Fibroblast of skin of left biceps (primary cell): ENCODE measurements around the gene ZFYVE27.

Experiments used
- DNase-seq, 2 experiments: peaks; one replicate each; pipeline ENCODE4 v3.0.0-alpha.2; 2013; ENCODE audit warnings: low read depth in 2 of 2

ZFYVE27 gene

DNA sequence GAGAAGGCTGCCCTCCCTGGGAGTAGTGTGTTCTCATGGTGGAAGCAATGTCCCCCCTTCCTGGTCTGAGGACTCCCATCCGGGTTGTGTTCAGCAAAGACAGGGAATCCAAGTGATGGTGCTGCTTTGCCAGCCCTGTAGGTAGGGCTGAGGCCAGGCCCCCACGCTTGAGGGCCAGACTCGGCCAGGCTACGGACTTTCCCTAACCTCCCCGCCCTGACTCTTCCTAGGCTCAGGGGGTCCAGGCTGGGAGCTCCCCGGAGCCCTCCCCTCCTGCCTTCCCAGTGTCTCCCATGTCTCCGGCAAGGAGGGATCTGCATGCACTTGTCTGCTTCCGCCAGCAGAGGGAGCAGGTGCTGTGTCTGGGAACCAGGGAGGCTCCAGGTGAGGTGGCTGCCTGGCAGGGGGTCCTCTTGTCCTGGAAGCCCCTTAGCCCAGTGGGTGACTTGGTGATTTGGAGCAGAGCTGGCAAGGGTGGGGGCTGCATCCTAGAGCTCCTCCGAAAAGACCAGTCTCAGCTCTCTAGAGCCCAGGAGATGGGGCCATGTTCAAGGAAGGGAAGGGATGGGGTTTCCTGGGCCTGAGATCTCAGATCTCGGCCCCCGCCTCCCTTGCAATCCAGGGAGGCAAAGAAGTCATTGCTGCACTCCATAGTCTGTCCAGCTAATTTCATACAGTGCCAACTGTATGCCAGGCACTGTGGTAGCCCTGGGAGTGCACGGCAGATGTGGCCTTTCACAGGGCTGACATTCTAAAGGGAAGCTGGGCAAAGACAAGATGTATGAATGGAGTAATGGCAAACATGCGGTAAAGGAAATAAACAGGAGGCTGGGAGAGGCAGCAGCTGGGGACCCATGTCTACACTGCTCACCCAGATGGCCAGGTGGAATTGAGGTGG is 55.1 kb downstream of the ZFYVE27 start:
- DNase-seq: peak in 1 of 2 experiments; percentile 4

DNA sequence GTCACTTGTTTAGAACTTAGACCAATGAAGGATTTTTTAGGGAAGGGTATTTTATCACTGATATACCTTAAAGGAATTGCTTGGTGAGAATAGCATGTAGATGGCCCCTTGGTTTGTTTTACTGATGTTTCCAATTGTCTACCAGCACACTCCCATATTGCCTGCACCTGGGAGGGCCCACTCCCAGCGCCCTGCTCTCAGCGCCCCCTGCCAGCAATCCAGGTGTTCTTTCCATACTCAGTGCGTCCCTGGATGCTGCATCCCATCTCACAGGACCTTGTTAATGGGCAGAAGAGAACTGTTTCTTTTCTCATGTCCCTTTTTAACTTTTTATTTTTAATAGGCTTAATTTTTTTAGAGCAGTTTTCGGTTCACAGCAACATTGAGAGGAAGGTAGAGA is 59.0 kb downstream of the ZFYVE27 start:
- no peak for DNase-seq

GRCh38 chr10:97796651-97797050 is 59.7 kb downstream of the ZFYVE27 start:
- DNase-seq: no peak

DNA sequence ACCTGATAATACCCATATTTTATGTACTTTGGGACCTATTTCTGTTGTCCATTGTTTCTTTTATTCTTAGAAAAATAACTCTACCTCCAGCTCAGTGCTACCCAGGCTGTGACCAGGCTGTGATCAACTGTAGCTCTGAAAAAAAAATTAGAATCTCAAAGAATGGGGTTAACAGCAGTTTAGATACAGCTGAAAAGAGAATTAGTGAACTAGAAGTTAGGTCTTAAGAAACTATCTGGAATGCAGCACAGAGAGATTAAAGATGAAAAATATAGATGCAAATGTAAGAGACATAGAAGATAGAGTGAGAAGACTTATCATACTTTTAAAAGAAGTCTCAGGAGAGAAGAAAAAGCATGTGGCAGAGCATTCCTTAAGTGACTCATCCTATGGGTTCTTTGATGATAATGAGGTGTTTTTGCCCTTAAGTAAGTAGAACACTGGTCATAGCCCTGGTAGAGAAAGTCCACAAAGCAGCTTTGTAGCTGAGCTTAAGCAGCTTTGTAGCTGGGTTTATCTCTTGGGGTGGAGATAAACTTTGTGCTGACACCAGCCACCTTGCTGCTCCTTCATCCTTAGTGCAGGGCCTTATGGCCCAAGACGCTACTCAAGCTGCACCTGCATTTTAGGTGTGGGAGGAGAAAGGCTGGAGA is 62.2 kb downstream of the ZFYVE27 start:
- no peak for DNase-seq

GRCh38 chr10:97800474-97800873 is 63.5 kb downstream of the ZFYVE27 start:
- no peak for DNase-seq

GRCh38 chr10:97801422-97801821 is 64.5 kb downstream of the ZFYVE27 start:
- DNase-seq: no peak

DNA sequence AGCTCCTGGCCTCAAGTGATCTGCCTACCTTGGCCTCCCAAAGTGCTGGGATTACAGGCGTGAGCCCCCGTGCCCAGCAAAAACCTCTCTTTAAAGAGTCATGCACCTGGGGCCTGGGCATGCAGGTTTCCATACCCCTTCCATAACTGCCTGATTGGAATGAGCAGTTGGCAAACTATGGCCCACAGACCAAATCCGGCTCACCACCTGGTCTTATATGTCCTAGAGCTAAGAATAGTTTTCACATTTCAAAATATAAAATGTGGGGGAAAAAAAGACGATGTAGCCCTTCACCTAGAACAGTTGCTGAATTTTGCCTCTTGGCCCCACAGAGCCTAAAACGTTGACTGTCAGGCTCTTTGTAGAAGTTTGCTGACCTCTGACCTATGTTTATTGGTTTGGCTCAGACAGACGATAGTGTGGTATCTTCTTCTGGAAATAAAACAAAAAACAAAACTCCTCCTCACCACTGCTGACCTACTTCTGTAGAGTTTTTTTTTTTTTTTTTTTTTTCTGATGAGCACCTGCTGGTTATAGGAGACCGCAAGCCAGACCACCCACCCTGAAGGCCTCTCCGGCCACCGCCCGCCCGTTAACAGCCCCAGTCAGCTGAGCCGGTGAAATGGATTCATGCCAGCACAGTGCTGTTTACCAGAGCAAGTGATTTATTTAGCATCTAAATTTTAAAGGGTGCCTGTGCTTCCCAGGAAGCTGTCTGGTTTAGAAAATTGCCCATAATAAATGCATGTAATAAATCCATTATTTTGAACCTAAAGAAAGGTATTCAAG is 68.4 kb downstream of the ZFYVE27 start:
- DNase-seq: no peak

DNA sequence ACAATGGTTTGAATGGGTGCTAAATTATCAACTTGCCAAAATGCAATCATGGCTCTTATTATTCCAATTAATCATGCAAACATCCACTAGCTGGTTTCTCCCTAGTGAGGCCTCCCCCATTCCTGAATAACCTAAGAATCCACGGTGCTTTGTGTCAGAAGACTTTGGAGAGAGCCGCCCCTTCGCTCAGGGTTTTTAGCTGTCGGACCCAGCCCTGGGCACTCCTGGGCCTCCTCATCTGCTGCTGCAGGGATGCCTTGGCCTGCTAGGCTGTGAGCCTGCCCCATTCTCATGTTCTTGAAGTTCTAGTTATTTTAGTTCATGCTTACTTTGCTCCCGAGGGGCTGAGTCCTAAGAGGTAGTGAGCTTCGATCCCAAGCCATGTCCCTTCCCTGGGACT is 69.0 kb downstream of the ZFYVE27 start:
- DNase-seq: no peak

DNA sequence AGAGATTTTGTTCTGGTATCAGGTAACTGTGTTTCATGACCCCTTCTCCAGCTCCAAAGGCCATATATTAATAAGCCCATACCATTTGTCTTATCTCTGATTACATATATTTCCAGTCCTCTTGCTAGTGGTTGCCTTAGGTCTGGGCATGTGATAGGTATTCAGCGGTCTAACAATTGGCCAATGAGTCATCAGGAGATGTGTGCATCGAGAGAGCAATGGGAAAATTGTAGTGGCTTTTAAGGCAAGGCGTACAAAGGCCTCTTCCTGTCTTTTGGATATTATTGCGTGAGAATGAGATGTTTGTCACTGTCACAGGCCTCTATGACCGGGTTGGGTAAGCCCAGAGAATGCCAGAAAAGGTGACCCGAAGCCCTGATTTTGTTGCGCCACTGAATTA is 73.5 kb downstream of the ZFYVE27 start:
- DNase-seq: no peak
